Raji (cell line): ENCODE measurements around the gene BBLN.

ENCODE experiments used
- POLR2A ChIP-seq: IDR thresholded peaks from 2 replicates; pipeline ENCODE4 v1.6.1; 2011; ENCODE audit warnings: low read depth, low read length, control low read depth; ENCODE audit not compliant: insufficient read depth

BBLN gene

GRCh38 chr9:128121466-128121810 lies 38.6 kb upstream of the BBLN start:
- no peak for TF ChIP-seq POLR2A

- TF ChIP-seq POLR2A: no peak
Measured at GRCh38 chr9:128121924-128122808, 37.9 kb upstream of the BBLN start.

- TF ChIP-seq POLR2A: no peak
Measured at GRCh38 chr9:128122809-128123175, 37.3 kb upstream of the BBLN start.

GRCh38 chr9:128123451-128124080 lies 36.5 kb upstream of the BBLN start:
- TF ChIP-seq POLR2A: no peak

- TF ChIP-seq POLR2A: no peak
Measured at GRCh38 chr9:128124451-128124850, 35.6 kb upstream of the BBLN start.

GRCh38 chr9:128124873-128125579 lies 35.0 kb upstream of the BBLN start:
- TF ChIP-seq POLR2A: no peak

- TF ChIP-seq POLR2A: no peak
Measured at GRCh38 chr9:128125580-128126354, 34.3 kb upstream of the BBLN start.

GRCh38 chr9:128127568-128127989 lies 32.5 kb upstream of the BBLN start, which contains the start of gene PTGES2:
Gene PTGES2 (minus strand): TSS chr9:128127729. CDS start chr9:128127717, 12 bp downstream.
- TF ChIP-seq POLR2A: peak; percentile 69

- TF ChIP-seq POLR2A: peak; percentile 64
Measured at GRCh38 chr9:128127990-128128835, 31.9 kb upstream of the BBLN start.

GRCh38 chr9:128128836-128129590 lies 31.1 kb upstream of the BBLN start:
- TF ChIP-seq POLR2A: no peak

- no peak for TF ChIP-seq POLR2A
Measured at GRCh38 chr9:128136816-128137793, 23.0 kb upstream of the BBLN start.

GRCh38 chr9:128138001-128138400 lies 22.1 kb upstream of the BBLN start:
- no peak for TF ChIP-seq POLR2A
